Right lobe of liver (tissue), 4 donors: Measurements from ENCODE around the gene LRG1.

Source experiments
- CTCF ChIP-seq, 4 donors: fragments of 200-600 bp in 3 of 4; fragments of 450-650 bp in 1 of 4; IDR thresholded peaks; one replicate each; pipeline versions ENCODE4 v1.5.1 to v1.8.0; 2016 to 2022; ENCODE audit warnings: antibody characterized with exemption in 4 of 4, mild to moderate bottlenecking in 2 of 4
- POLR2A ChIP-seq: fragments of 450-650 bp; IDR thresholded peaks from one replicate; pipeline ENCODE4 v1.6.1; 2017; ENCODE audit warnings: antibody characterized with exemption, mild to moderate bottlenecking
- donor health status: DM: no; HTN: no; CAD: no.
- donor health status: DM: no; HTN: no; CAD: no.
- donor health status: DM: no; HTN: yes; CAD: no.

GRCh38 chr19:4499855-4500254, 40.0 kb downstream of the LRG1 start:
- TF ChIP-seq CTCF (IDR thresholded peaks at IDR 0.05) (no peak), POLR2A (no peak)
